ENCODE results near the gene ATP13A3.

The ATP13A3 gene

DNA sequence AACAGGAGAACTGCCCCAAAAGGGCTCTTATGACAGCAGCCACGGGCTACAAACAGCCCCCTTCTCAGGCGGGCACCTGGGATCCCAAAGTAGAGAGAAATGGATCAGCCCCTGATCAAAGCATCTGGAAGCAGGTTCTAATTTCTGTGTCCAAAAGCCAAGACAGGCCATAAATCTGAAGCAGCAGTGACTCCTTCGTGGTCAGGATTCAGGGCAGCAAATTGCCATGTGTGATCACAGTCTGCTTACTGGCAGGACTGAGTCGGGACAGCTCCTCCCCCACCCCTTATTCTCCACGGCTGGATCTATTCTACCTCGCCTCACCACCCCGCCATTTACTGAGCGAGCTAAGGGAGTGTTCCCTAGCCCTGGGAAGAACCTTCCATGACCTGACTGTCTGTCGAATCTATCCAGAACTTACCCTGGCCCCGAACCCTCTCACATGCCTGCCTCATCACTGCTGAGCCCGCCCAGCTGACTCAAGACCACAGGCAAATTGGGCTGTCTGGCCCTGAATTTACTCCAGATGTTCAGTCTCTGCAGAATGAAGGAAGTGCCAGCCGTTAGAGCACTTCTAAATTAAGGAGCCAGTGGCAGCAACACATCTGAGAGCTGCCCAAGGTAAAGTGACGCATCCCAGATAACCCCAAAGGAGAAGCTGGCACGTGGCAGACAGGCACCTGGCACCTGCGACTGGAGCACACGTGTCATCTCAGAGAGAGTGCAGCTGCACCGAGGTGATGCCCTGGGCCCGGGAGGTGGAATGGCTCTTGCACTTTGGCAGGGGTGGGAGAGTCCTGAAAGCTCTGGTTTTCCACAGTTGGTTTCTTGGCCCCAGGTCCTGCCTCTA lies 118.6 kb downstream of the ATP13A3 start:
- no peak for DNase-seq

GRCh38 chr3:194365978-194366490 lies 120.8 kb downstream of the ATP13A3 start:
- no peak for DNase-seq

DNA sequence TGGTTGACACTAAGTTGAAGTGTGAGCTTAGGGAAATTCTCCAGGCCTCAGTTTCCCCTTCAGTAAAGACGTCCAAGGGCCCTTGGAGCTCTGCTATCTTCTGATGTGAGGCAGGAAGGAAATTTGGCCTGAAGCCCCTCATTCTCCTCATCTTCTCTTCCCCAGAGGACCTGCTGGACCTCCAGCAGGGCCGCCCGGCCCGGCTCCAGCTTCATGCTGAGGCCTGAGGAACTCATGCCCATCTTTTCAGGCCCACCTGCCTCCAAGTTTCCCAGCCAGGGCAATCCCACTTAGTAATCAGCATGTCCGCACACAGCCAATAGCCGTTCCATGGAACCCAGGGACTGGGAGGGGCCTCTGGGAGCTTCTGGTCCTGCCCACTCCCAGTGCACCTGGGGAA lies 121.3 kb downstream of the ATP13A3 start:
- DNase-seq: no peak

DNA sequence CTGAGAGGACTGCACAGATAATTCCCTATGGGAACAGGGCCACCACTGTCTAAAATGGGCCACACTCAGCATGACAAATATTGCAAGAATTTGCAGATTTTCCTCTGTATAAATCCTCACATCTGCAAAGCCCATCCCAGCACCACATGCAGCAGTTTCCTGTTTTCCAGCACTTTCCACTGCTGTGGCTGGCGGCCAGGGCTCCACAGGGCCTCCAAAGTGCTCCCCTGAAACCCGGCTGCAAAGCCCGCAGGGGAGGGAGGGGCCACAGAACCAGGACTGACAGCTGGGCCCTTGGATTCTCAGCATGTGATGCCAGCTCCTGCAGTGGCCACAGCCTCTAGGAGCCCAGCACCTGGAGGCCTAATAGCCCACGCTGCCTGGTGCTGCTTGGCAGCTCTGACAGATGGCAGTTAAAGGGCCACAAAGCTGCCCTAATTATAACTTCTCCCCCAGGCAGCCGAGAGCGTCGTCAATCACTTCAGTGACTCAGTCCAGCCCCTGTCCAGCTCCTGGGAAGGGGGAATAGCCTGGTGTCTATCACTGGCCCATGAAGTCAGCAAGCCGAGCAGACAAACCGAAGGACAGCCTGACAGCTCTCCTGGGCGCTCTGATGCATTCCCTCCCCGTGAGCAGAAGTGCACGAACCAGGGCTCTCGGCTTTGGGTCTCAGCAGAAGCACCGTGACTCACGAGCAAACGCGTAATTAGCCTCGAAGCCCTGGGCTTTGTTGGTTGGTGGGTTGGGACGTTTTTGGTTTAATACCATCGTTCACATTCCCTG lies 122.0 kb downstream of the ATP13A3 start:
- no peak for DNase-seq

- no peak for DNase-seq
Measured at GRCh38 chr3:194364314-194364651, 122.5 kb downstream of the ATP13A3 start.

- no peak for DNase-seq
Measured at GRCh38 chr3:194360568-194360967, 126.2 kb downstream of the ATP13A3 start.

- DNase-seq: no peak
Measured at GRCh38 chr3:194357681-194358080, 129.1 kb downstream of the ATP13A3 start.

DNA sequence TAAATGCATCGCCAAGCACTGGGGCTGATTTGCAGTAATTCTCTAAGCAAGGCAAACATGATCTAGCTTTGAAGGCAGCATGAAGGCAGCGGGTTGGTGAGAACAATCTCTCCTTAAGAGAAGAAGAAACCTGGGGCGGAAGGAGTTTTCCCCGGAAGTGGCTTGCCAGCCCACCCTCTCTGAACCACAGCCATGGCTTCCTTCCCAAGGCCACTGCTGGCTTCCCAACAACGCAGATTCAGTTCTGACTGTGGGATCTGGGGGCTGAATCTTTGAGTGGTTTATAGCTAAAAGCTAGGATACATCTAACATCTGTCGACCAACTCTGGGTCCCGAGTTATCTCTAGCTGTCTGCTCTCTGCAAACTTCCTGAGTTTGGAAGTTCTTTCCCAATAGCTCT lies 131.4 kb downstream of the ATP13A3 start:
- DNase-seq: no peak

- no peak for DNase-seq
Measured at GRCh38 chr3:194354315-194354714, 132.5 kb downstream of the ATP13A3 start.

Data from activated CD4-positive, alpha-beta T cell treated with anti-CD3 and anti-CD28 coated beads for 48 hours (primary cell).